K562 (cell line): ENCODE data around the gene HELZ. TPM values are rescaled to one million over a fixed set of nuclear protein-coding genes. Genes with fewer than 3 reads are reported as not detected.

Experiments used
- ATAC-seq: fragments of 200-7000 bp; cut with Tn5 transposase; 3 replicates; pipeline ENCODE4 v1.9.1; 2020; ENCODE audit warnings: moderate library complexity
- BruUV-seq: library from RNA; stranded (reverse); fragments of 400-500 nt; replicated peaks from 2 replicates; lab custom pipeline; 2021; lab: Mats Ljungman, UMichigan
- CTCF ChIA-PET: fragments of 300-600 bp; formaldehyde crosslinking; extraction: SDS; loops from one replicate; lab custom pipeline; 2021; ENCODE audit warnings: low intra/inter-chr PET ratio; lab: Yijun Ruan, JAX
- POLR2A ChIA-PET: fragments of 300-600, 350-650 bp; sonication (Branson Sonifier 250); formaldehyde crosslinking; extraction: SDS; loops from one replicate; lab custom pipeline; 2021; ENCODE audit warnings: antibody characterized with exemption, inconsistent platforms; lab: Yijun Ruan, JAX
- DNase-seq, 4 experiments: peaks; one replicate each; pipeline versions ENCODE4 v3.0.0 to v3.0.0-alpha.2; 2011 to 2018; ENCODE audit warnings: low spot score in 3 of 4, mixed read lengths in 3 of 4; ENCODE audit errors: extremely low read depth in 1 of 4
- FAIRE-seq: peaks from 2 replicates; lab custom pipeline; 2011; peaks lifted over from hg19 to GRCh38; lab: Jason Lieb, UNC
- H2AFZ ChIP-seq: 2 replicates; pipeline ENCODE4 v1.6.0; 2011; ENCODE audit warnings: low read depth, low read length, control low read depth, inconsistent platforms
- H3K27ac ChIP-seq: fragments of 200-600 bp; 3 replicates; pipeline ENCODE4 v1.8.0; 2011; ENCODE audit warnings: low read depth, mild to moderate bottlenecking, control low read depth, inconsistent platforms, low read length, moderate library complexity, mixed read lengths; ENCODE audit errors: extremely low read depth
- H3K27me3 ChIP-seq, 2 experiments: fragments of 300-600 bp in 1 of 2; 2 replicates in 1 of 2; 3 replicates in 1 of 2; pipeline versions ENCODE4 v1.6.0 to v1.8.0; 2011; ENCODE audit warnings: inconsistent platforms in 2 of 2, low read length in 2 of 2, mild to moderate bottlenecking in 1 of 2, mixed read lengths in 1 of 2, moderate library complexity in 1 of 2; ENCODE audit not compliant: control insufficient read depth in 2 of 2, insufficient read depth in 2 of 2
- H3K36me3 ChIP-seq: fragments of 300-600 bp; 3 replicates; pipeline ENCODE4 v1.8.0; 2011; ENCODE audit warnings: mild to moderate bottlenecking, low read length, inconsistent platforms; ENCODE audit not compliant: control insufficient read depth, insufficient read depth
- H3K4me1 ChIP-seq, 2 experiments: fragments of 200-600 bp in 1 of 2; replicated peaks in 1 of 2; 2 replicates in 1 of 2; 3 replicates in 1 of 2; pipeline versions ENCODE4 v1.5.1 to v1.8.0; 2011; ENCODE audit warnings: inconsistent platforms in 2 of 2, low read length in 2 of 2, mild to moderate bottlenecking in 1 of 2, mixed read lengths in 1 of 2, moderate library complexity in 1 of 2; ENCODE audit not compliant: control insufficient read depth in 2 of 2, insufficient read depth in 2 of 2
- H3K4me2 ChIP-seq: 2 replicates; pipeline ENCODE4 v1.6.1; 2011; ENCODE audit warnings: low read length, control low read depth, inconsistent platforms, mixed read lengths; ENCODE audit not compliant: insufficient read depth
- H3K4me3 ChIP-seq: fragments of 200-600 bp; sonication (generic), shearing (Covaris generic); 2 replicates; pipeline ENCODE4 v1.5.1; 2016; ENCODE audit warnings: control low read depth, inconsistent platforms
- H3K79me2 ChIP-seq: fragments of 200-600 bp; 3 replicates; pipeline ENCODE4 v1.8.0; 2011; ENCODE audit warnings: low read length, inconsistent platforms; ENCODE audit not compliant: control insufficient read depth, insufficient read depth
- H3K9ac ChIP-seq, 2 experiments: 2 replicates each; pipeline versions ENCODE4 v1.6.0 to v1.6.1; 2011; ENCODE audit warnings: low read depth in 2 of 2, low read length in 2 of 2, control low read depth in 1 of 2, inconsistent platforms in 1 of 2, mild to moderate bottlenecking in 1 of 2, mixed read lengths in 1 of 2; ENCODE audit not compliant: insufficient read depth in 1 of 2
- H3K9me1 ChIP-seq: one replicate; pipeline ENCODE4 v1.6.0; 2011; ENCODE audit warnings: inconsistent platforms, mild to moderate bottlenecking, low read length, moderate library complexity; ENCODE audit not compliant: control insufficient read depth, insufficient read depth
- H3K9me3 ChIP-seq: replicated peaks from 2 replicates; pipeline ENCODE4 v1.5.1; 2011; ENCODE audit warnings: low read depth, low read length, inconsistent platforms; ENCODE audit not compliant: control insufficient read depth, insufficient read depth
- H4K20me1 ChIP-seq: replicated peaks from 2 replicates; pipeline ENCODE4 v1.6.1; 2011; ENCODE audit warnings: low read length, inconsistent platforms, mixed read lengths; ENCODE audit not compliant: control insufficient read depth, insufficient read depth
- JUND ChIP-seq, 2 experiments: IDR thresholded peaks; 2 replicates in 1 of 2; 3 replicates in 1 of 2; pipeline ENCODE4 v1.6.1; 2011; ENCODE audit warnings: borderline replicate concordance in 2 of 2, low read depth in 2 of 2, low read length in 2 of 2, improper control_type of control experiment in 1 of 2, missing biosample characterization in 1 of 2, missing genetic modification characterization in 1 of 2, missing genetic modification reagents in 1 of 2
- PYGO2 ChIP-seq: fragments of 450-650 bp; IDR thresholded peaks from 2 replicates; pipeline ENCODE4 v1.6.1; 2016; ENCODE audit warnings: mild to moderate bottlenecking, missing genetic modification characterization, moderate library complexity, missing compliant biosample characterization
- RAD51 ChIP-seq: fragments of 450-650 bp; IDR thresholded peaks from 2 replicates; pipeline ENCODE4 v1.7.1; 2016; ENCODE audit warnings: low read depth, mild to moderate bottlenecking, borderline replicate concordance
- SMAD1 ChIP-seq: fragments of 150-350 bp; IDR thresholded peaks from 2 replicates; pipeline ENCODE4 v1.6.1; 2014; ENCODE audit warnings: low read length, low read depth; ENCODE audit not compliant: partially characterized antibody
- SREBF2 ChIP-seq: sonication (generic); formaldehyde crosslinking; IDR thresholded peaks from 2 replicates; pipeline ENCODE4 v1.4.0; 2020; ENCODE audit warnings: mild to moderate bottlenecking, missing genetic modification reagents
- XRCC3 ChIP-seq: fragments of 450-650 bp; IDR thresholded peaks from 2 replicates; pipeline ENCODE4 v1.6.1; 2017; ENCODE audit warnings: mild to moderate bottlenecking, moderate library complexity
- ZNF507 ChIP-seq: conservative IDR thresholded peaks from 2 replicates; pipeline ENCODE4 v1.6.1; 2017; ENCODE audit warnings: missing genetic modification characterization, missing compliant biosample characterization
- ZNF57 ChIP-seq: fragments of 450-650 bp; formaldehyde crosslinking; IDR thresholded peaks from 2 replicates; pipeline ENCODE4 v1.4.0; 2020; ENCODE audit warnings: mild to moderate bottlenecking, moderate library complexity
- ZNF696 ChIP-seq: fragments of 250-450 bp; sonication (Bioruptor Pico); conservative IDR thresholded peaks from 2 replicates; pipeline ENCODE4 v1.4.0; 2020; ENCODE audit warnings: mild to moderate bottlenecking, moderate library complexity
- WGBS: fragments of 100-300 bp; shearing (Covaris generic); methylation state at CpG from one replicate; pipeline ENCODE4 v1.1.6; 2016; ENCODE audit warnings: low coverage, mixed read lengths; ENCODE audit not compliant: insufficient coverage; ENCODE audit errors: missing lambda C conversion rate; 5-methylcytosine and 5-hydroxymethylcytosine counted together
- in situ Hi-C: fragments of 300-500 bp; cut with MboI; formaldehyde crosslinking; loops from 4 replicates; pipeline ENCODE4 v1.15.0; 2018; ENCODE audit warnings: inconsistent platforms, mixed read lengths
- intact Hi-C: fragments of 100-400 bp; cut with micrococcal nuclease; formaldehyde crosslinking; loops from 2 replicates; pipeline ENCODE4 v1.14.2; 2022
- polyA plus RNA-seq, 8 experiments: library from polyadenylated mRNA; depleted of rRNA in 4 of 8; stranded (reverse) in 5 of 8; unstranded in 3 of 8; fragments of >200 nt; fragmentation: Nextera tagmentation in 2 of 8; fragmentation: Illumina TruSeq in 1 of 8; extraction: Ambion mirVana in 2 of 8; extraction: Trizol in 1 of 8; gene quantifications; 2 replicates each; pipeline versions ENCODE4 v1.2.1 to v1.2.3, GENCODE V29; 2011 to 2014; ENCODE audit warnings: inconsistent platforms in 1 of 8, missing spikeins in 1 of 8
- total RNA-seq, 7 experiments: library from RNA; depleted of rRNA in 6 of 7; stranded (reverse); fragments of >200 nt in 6 of 7; fragmentation: Illumina TruSeq in 2 of 7; extraction: Trizol in 2 of 7; gene quantifications; 2 replicates each; pipeline versions ENCODE4 v1.2.1 to v1.2.3, GENCODE V29; 2011 to 2021; ENCODE audit warnings: low replicate concordance in 1 of 7
- TF ChIP-seq, protein P1 (sequence below): fragments of 450-650 bp; formaldehyde crosslinking; IDR thresholded peaks from 2 replicates; pipeline ENCODE4 v1.4.0; 2022; ENCODE audit warnings: missing genetic modification characterization
- TF ChIP-seq, protein P2 (sequence below), 2 experiments: fragments of 450-650 bp in 1 of 2; sonication (generic) in 1 of 2; formaldehyde crosslinking in 1 of 2; IDR thresholded peaks in 1 of 2; conservative IDR thresholded peaks in 1 of 2; 2 replicates each; pipeline versions ENCODE4 v1.6.1 to v1.8.1; 2016 to 2023; ENCODE audit warnings: mild to moderate bottlenecking in 2 of 2, moderate library complexity in 2 of 2, inconsistent platforms in 1 of 2, missing genetic modification reagents in 1 of 2
- TF ChIP-seq, protein P3 (sequence below): IDR thresholded peaks from 3 replicates; pipeline ENCODE4 v1.6.1; 2011; ENCODE audit warnings: borderline replicate concordance, mild to moderate bottlenecking; ENCODE audit not compliant: insufficient read length, insufficient read depth
- TF ChIP-seq, protein P4 (sequence below): fragments of 250-450 bp; sonication (Bioruptor Pico); IDR thresholded peaks from 2 replicates; pipeline ENCODE4 v1.4.0; 2020

Gene HELZ
- total and polyA plus RNA-seq, 9 of the 15 experiments (the other 6 are each of a cell fraction or from before 2014, with no cell fraction given) = 5.2 to 39.8 (median 17.3) TPM

DNA sequence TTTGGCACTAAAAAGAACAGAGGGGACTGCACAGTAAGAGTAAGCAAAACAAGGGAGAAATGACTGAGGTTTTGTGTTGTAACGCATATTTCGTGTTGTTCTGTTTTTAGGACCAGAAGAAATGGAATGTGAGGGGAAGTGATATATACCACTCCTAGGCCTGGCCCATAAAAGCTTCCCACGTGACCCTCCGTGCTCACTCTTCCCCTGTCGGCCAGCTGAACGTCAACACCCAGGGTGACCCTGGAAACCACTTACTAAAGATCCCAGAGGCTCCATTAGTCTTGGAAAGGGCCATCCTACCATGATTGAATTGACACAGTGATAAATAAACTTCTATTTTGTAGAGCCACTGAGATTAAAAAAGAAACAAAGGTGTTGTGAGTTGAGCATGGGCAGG lies 79.8 kb downstream of the HELZ start:
- Histone ChIP-seq H3K4me1 (no peaks in the 10 kb centered on the region; a peak in 1 of 5 replicates), H3K36me3 (peaks cover 57% of the 10 kb centered on the region), H3K4me2 (no peak overlapping the region), H3K9me3 (no peaks in the 10 kb centered on the region), H2AFZ (no peak overlapping the region), H3K9ac (no peak overlapping the region), H3K9me1 (no peaks in the 10 kb centered on the region), H3K4me3 (no peak overlapping the region), H3K27ac (no peak overlapping the region), H3K79me2 (no peaks in the 10 kb centered on the region), H4K20me1 (no peaks in the 10 kb centered on the region)
- in situ Hi-C loops = no loop called here
- DNase-seq = no peak
- FAIRE-seq = no peak
- ATAC-seq = no peak
- CTCF ChIA-PET = no interaction called here
- BruUV-seq = no TSS peak
- WGBS = 94% methylated on average over 6 of the region's 6 CpGs
- TF ChIP-seq ZNF507 (tag) (no peak), PYGO2 (tag) (no peak), SREBF2 (CRISPR knock-in tag) (no peak), XRCC3 (no peak), ZNF696 (CRISPR knock-in tag) (no peak), SMAD1 (no peak), ZNF57 (no peak), RAD51 (no peak), JUND (IDR thresholded peaks at IDR 0.05; ENCODE audit: borderline replicate concordance, low read depth, low read length) (no peak), JUND (tag; IDR thresholded peaks at IDR 0.05; ENCODE audit: borderline replicate concordance, low read depth, low read length) (no peak)
- TF ChIP-seq, protein P1, sequence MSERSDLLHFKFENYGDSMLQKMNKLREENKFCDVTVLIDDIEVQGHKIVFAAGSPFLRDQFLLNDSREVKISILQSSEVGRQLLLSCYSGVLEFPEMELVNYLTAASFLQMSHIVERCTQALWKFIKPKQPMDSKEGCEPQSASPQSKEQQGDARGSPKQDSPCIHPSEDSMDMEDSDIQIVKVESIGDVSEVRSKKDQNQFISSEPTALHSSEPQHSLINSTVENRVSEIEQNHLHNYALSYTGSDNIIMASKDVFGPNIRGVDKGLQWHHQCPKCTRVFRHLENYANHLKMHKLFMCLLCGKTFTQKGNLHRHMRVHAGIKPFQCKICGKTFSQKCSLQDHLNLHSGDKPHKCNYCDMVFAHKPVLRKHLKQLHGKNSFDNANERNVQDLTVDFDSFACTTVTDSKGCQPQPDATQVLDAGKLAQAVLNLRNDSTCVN (CRISPR knock-in tag) = no peak
- TF ChIP-seq, protein P2, sequence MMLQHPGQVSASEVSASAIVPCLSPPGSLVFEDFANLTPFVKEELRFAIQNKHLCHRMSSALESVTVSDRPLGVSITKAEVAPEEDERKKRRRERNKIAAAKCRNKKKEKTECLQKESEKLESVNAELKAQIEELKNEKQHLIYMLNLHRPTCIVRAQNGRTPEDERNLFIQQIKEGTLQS (IDR thresholded peaks at IDR 0.05) = no peak
- TF ChIP-seq, protein P2 (CRISPR knock-in tag; conservative IDR thresholded peaks at IDR 0.05) = no peak
- TF ChIP-seq, protein P3, sequence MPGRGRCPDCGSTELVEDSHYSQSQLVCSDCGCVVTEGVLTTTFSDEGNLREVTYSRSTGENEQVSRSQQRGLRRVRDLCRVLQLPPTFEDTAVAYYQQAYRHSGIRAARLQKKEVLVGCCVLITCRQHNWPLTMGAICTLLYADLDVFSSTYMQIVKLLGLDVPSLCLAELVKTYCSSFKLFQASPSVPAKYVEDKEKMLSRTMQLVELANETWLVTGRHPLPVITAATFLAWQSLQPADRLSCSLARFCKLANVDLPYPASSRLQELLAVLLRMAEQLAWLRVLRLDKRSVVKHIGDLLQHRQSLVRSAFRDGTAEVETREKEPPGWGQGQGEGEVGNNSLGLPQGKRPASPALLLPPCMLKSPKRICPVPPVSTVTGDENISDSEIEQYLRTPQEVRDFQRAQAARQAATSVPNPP = no peak
- TF ChIP-seq, protein P4, sequence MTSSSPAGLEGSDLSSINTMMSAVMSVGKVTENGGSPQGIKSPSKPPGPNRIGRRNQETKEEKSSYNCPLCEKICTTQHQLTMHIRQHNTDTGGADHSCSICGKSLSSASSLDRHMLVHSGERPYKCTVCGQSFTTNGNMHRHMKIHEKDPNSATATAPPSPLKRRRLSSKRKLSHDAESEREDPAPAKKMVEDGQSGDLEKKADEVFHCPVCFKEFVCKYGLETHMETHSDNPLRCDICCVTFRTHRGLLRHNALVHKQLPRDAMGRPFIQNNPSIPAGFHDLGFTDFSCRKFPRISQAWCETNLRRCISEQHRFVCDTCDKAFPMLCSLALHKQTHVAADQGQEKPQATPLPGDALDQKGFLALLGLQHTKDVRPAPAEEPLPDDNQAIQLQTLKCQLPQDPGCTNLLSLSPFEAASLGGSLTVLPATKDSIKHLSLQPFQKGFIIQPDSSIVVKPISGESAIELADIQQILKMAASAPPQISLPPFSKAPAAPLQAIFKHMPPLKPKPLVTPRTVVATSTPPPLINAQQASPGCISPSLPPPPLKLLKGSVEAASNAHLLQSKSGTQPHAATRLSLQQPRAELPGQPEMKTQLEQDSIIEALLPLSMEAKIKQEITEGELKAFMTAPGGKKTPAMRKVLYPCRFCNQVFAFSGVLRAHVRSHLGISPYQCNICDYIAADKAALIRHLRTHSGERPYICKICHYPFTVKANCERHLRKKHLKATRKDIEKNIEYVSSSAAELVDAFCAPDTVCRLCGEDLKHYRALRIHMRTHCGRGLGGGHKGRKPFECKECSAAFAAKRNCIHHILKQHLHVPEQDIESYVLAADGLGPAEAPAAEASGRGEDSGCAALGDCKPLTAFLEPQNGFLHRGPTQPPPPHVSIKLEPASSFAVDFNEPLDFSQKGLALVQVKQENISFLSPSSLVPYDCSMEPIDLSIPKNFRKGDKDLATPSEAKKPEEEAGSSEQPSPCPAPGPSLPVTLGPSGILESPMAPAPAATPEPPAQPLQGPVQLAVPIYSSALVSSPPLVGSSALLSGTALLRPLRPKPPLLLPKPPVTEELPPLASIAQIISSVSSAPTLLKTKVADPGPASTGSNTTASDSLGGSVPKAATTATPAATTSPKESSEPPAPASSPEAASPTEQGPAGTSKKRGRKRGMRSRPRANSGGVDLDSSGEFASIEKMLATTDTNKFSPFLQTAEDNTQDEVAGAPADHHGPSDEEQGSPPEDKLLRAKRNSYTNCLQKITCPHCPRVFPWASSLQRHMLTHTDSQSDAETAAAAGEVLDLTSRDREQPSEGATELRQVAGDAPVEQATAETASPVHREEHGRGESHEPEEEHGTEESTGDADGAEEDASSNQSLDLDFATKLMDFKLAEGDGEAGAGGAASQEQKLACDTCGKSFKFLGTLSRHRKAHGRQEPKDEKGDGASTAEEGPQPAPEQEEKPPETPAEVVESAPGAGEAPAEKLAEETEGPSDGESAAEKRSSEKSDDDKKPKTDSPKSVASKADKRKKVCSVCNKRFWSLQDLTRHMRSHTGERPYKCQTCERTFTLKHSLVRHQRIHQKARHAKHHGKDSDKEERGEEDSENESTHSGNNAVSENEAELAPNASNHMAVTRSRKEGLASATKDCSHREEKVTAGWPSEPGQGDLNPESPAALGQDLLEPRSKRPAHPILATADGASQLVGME (CRISPR knock-in tag) = no peak
- TF ChIP-seq, all 486 proteins: peak for 0
- POLR2A ChIA-PET = no interaction called here
- intact Hi-C loops = no loop called here
- no peaks in the 10 kb centered on the region for H3K27me3 ChIP-seq
